GM12878 (cell line): ENCODE results near the gene TMEM171. TPM values are rescaled to one million over a fixed set of nuclear protein-coding genes. Genes with fewer than 3 reads are reported as not detected.

Experiments used
- ATAC-seq: fragments of 200-7000 bp; cut with Tn5 transposase; 3 replicates; pipeline ENCODE4 v1.9.1; 2020; ENCODE audit warnings: mild to moderate bottlenecking, moderate library complexity
- BruUV-seq: library from RNA; stranded (reverse); fragments of 400-500 nt; replicated peaks from 2 replicates; lab custom pipeline; 2021; lab: Mats Ljungman, UMichigan
- CTCF ChIA-PET: fragments of 300-600 bp; sonication (Branson Sonifier 250); formaldehyde crosslinking; extraction: SDS; loops from one replicate; lab custom pipeline; 2021; ENCODE audit warnings: inconsistent platforms; lab: Yijun Ruan, JAX
- POLR2A ChIA-PET: fragments of 350-600 bp; formaldehyde crosslinking; extraction: SDS; loops from one replicate; lab custom pipeline; 2021; ENCODE audit warnings: inconsistent platforms; lab: Charles Lee
- RAD21 ChIA-PET: fragments of 300-600 bp; sonication (Branson Sonifier 250); formaldehyde crosslinking; loops from one replicate; lab custom pipeline; 2023; ENCODE audit warnings: antibody characterized with exemption; ENCODE audit not compliant: unreplicated experiment; lab: Charles Lee
- SMC1A ChIA-PET: fragments of 300-600 bp; sonication (Branson Sonifier 250); formaldehyde crosslinking; loops from one replicate; lab custom pipeline; 2023; ENCODE audit not compliant: unreplicated experiment, uncharacterized antibody; lab: Charles Lee
- DNase-seq: peaks from one replicate; pipeline ENCODE4 v3.0.0-alpha.2; 2011; ENCODE audit warnings: low read depth, low spot score
- FAIRE-seq: peaks from 3 replicates; lab custom pipeline; 2011; peaks lifted over from hg19 to GRCh38; lab: Jason Lieb, UNC
- H2AFZ ChIP-seq: 2 replicates; pipeline ENCODE4 v1.6.0; 2011; ENCODE audit warnings: low read depth, low read length, control low read depth; ENCODE audit not compliant: control insufficient read depth
- H3K27ac ChIP-seq: 2 replicates; pipeline ENCODE4 v1.5.1; 2011; ENCODE audit warnings: control low read depth; ENCODE audit not compliant: control insufficient read depth, insufficient read depth
- H3K27me3 ChIP-seq, 2 experiments: replicated peaks in 1 of 2; 2 replicates each; pipeline versions ENCODE4 v1.6.0 to v1.6.1; 2011; ENCODE audit warnings: low read length in 1 of 2; ENCODE audit not compliant: control insufficient read depth in 2 of 2, insufficient read depth in 2 of 2
- H3K36me3 ChIP-seq, 2 experiments: 2 replicates each; pipeline ENCODE4 v1.5.1; 2011; ENCODE audit warnings: low read length in 1 of 2; ENCODE audit not compliant: control insufficient read depth in 2 of 2, insufficient read depth in 2 of 2
- H3K4me1 ChIP-seq: 2 replicates; pipeline ENCODE4 v1.6.1; 2011; ENCODE audit warnings: mild to moderate bottlenecking, low read length, moderate library complexity, mixed read lengths; ENCODE audit not compliant: control insufficient read depth, insufficient read depth
- H3K4me2 ChIP-seq: 2 replicates; pipeline ENCODE4 v1.6.0; 2011; ENCODE audit warnings: control low read depth; ENCODE audit not compliant: control insufficient read depth, insufficient read depth
- H3K4me3 ChIP-seq: fragments of 200-600 bp; sonication (generic); 2 replicates; pipeline ENCODE4 v1.5.1; 2016
- H3K79me2 ChIP-seq: 2 replicates; pipeline ENCODE4 v1.6.0; 2011; ENCODE audit warnings: low read length; ENCODE audit not compliant: control insufficient read depth, insufficient read depth
- H3K9ac ChIP-seq: 2 replicates; pipeline ENCODE4 v1.8.0; 2011; ENCODE audit warnings: low read length, control low read depth, mixed read lengths; ENCODE audit not compliant: control insufficient read depth, insufficient read depth
- H3K9me3 ChIP-seq: replicated peaks from 3 replicates; pipeline ENCODE4 v1.5.1; 2011; ENCODE audit warnings: mild to moderate bottlenecking, low read length; ENCODE audit not compliant: control insufficient read depth, insufficient read depth
- H4K20me1 ChIP-seq: 2 replicates; pipeline ENCODE4 v1.6.0; 2011; ENCODE audit not compliant: control insufficient read depth, insufficient read depth
- CHD2 ChIP-seq: IDR thresholded peaks from 2 replicates; pipeline ENCODE4 v1.6.1; 2011; ENCODE audit warnings: low read depth, low read length, improper control_type of control experiment, borderline replicate concordance
- CREB1 ChIP-seq: IDR thresholded peaks from 2 replicates; pipeline ENCODE4 v1.6.1; 2012; ENCODE audit warnings: low read depth, mild to moderate bottlenecking, inconsistent platforms
- DPF2 ChIP-seq: fragments of 450-650 bp; IDR thresholded peaks from 2 replicates; pipeline ENCODE4 v1.6.1; 2017; ENCODE audit warnings: mild to moderate bottlenecking
- HDGF ChIP-seq: fragments of 450-650 bp; IDR thresholded peaks from 2 replicates; pipeline ENCODE4 v1.6.1; 2016; ENCODE audit warnings: antibody characterized with exemption
- IKZF2 ChIP-seq, 2 experiments: fragments of 450-650 bp; IDR thresholded peaks; 2 replicates each; pipeline ENCODE4 v1.6.1; 2017; ENCODE audit warnings: mild to moderate bottlenecking in 2 of 2, moderate library complexity in 2 of 2
- IRF3 ChIP-seq: fragments of 450-650 bp; IDR thresholded peaks from 2 replicates; pipeline ENCODE4 v1.6.1; 2014; ENCODE audit warnings: mild to moderate bottlenecking
- JUNB ChIP-seq: IDR thresholded peaks from 2 replicates; pipeline ENCODE4 v1.6.1; 2016; ENCODE audit warnings: antibody characterized with exemption, mild to moderate bottlenecking
- JUND ChIP-seq: IDR thresholded peaks from 2 replicates; pipeline ENCODE4 v1.6.1; 2012; ENCODE audit warnings: low read depth, mild to moderate bottlenecking, low read length, improper control_type of control experiment, moderate library complexity
- RAD51 ChIP-seq: fragments of 450-650 bp; IDR thresholded peaks from 2 replicates; pipeline ENCODE4 v1.6.1; 2016; ENCODE audit warnings: moderate library complexity, mild to moderate bottlenecking, inconsistent platforms
- SMARCA5 ChIP-seq: fragments of 450-650 bp; IDR thresholded peaks from 2 replicates; pipeline ENCODE4 v1.6.1; 2017; ENCODE audit warnings: mild to moderate bottlenecking
- SPI1 ChIP-seq: IDR thresholded peaks from 2 replicates; pipeline ENCODE4 v1.6.1; 2011; ENCODE audit warnings: low read depth, mild to moderate bottlenecking, low read length, moderate library complexity, borderline replicate concordance; ENCODE audit not compliant: insufficient read depth
- STAT1 ChIP-seq: fragments of 450-650 bp; conservative IDR thresholded peaks from 2 replicates; pipeline ENCODE4 v1.6.1; 2014; ENCODE audit warnings: antibody characterized with exemption, mild to moderate bottlenecking
- TCF12 ChIP-seq: IDR thresholded peaks from 2 replicates; pipeline ENCODE4 v1.6.1; 2011; ENCODE audit warnings: low read depth, mild to moderate bottlenecking, low read length
- TCF3 ChIP-seq: IDR thresholded peaks from 2 replicates; pipeline ENCODE4 v1.6.1; 2012; ENCODE audit warnings: low read depth, mild to moderate bottlenecking, low read length, borderline replicate concordance; ENCODE audit not compliant: insufficient read depth
- ZNF384 ChIP-seq: IDR thresholded peaks from 2 replicates; pipeline ENCODE4 v1.6.1; 2012; ENCODE audit warnings: low read depth, mild to moderate bottlenecking, low read length, improper control_type of control experiment, borderline replicate concordance
- WGBS: methylation state at CpG from one replicate; pipeline ENCODE4 v1.1.6; 2016; ENCODE audit warnings: low lambda C conversion rate; ENCODE audit not compliant: insufficient replicate concordance, insufficient coverage; ENCODE audit errors: missing lambda C conversion rate; 5-methylcytosine and 5-hydroxymethylcytosine counted together
- in situ Hi-C: fragments of 300-500 bp; cut with MboI; formaldehyde crosslinking; loops from 9 replicates; pipeline ENCODE4 v1.14.3; 2018; ENCODE audit warnings: mixed read lengths
- intact Hi-C: fragments of 100-400 bp; cut with micrococcal nuclease; formaldehyde crosslinking; loops from one replicate; pipeline ENCODE4 v1.14.2; 2022; ENCODE audit not compliant: unreplicated experiment
- polyA plus RNA-seq, 11 experiments: library from polyadenylated mRNA; depleted of rRNA in 4 of 11; unstranded in 6 of 11; stranded (reverse) in 5 of 11; fragments of >200 nt; fragmentation: Nextera tagmentation in 4 of 11; fragmentation: Illumina TruSeq in 1 of 11; extraction: Ambion mirVana in 4 of 11; extraction: Trizol in 1 of 11; gene quantifications; 1 replicate in 1 of 11; 2 replicates in 10 of 11; pipeline versions ENCODE4 v1.2.1 to v1.2.3, GENCODE V29; 2011 to 2016; ENCODE audit warnings: inconsistent platforms in 2 of 11, missing spikeins in 2 of 11, low read depth in 1 of 11
- total RNA-seq, 4 experiments: library from RNA; depleted of rRNA in 3 of 4; stranded (reverse); fragments of >200 nt in 3 of 4; fragmentation: Illumina TruSeq in 1 of 4; extraction: Trizol in 1 of 4; gene quantifications; 2 replicates each; pipeline versions ENCODE4 v1.2.1 to v1.2.3, GENCODE V29; 2013 to 2021
- TF ChIP-seq, protein P1 (sequence below): fragments of 450-650 bp; conservative IDR thresholded peaks from 2 replicates; pipeline ENCODE4 v1.6.1; 2017; ENCODE audit warnings: mild to moderate bottlenecking, moderate library complexity
- TF ChIP-seq, protein P2 (sequence below): fragments of 450-650 bp; IDR thresholded peaks from 2 replicates; pipeline ENCODE4 v1.6.1; 2018; ENCODE audit warnings: mild to moderate bottlenecking, low read depth, moderate library complexity; ENCODE audit not compliant: partially characterized antibody
- TF ChIP-seq, protein P3 (sequence below): fragments of 450-650 bp; formaldehyde crosslinking; IDR thresholded peaks from 2 replicates; pipeline ENCODE4 v1.4.0; 2022; ENCODE audit warnings: mild to moderate bottlenecking, moderate library complexity

Gene TMEM171
- total and polyA plus RNA-seq, 10 of the 15 experiments (the other 5 are each of a cell fraction or from before 2014, with no cell fraction given), result not detected

DNA sequence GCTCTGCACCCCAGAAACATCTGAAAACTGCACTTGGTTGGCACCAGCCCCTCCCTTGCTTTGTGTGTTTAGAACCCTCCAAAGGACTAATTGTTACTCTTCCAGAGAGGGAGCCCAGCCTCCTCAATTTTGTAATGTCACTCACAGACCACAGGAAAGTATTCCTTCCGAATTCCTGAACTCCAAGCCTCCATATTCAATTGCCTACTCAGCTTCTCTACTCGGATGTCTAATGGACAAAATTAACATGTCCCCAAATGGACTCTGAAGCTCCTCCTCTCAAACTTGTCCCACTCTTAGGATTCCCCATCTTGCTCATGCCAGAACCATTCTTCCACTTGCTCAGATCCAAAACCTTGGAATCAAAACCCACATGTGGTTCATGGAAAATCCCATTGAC is 3.9 kb upstream of the TMEM171 start:
- no peak overlapping the region for H3K4me3 ChIP-seq
- DNase-seq (no peak), ATAC-seq (no peak), FAIRE-seq (no peak)
- intact Hi-C loops (no loop called here), in situ Hi-C loops (no loop called here)
- H3K9ac ChIP-seq, result no peak overlapping the region
- BruUV-seq, result no TSS peak
- no peaks in the 10 kb centered on the region for H4K20me1 ChIP-seq
- no peaks in the 10 kb centered on the region for H3K9me3 ChIP-seq
- 7% methylated on average over 2 of the region's 2 CpGs for WGBS
- POLR2A ChIA-PET, result no interaction called here
- no peaks in the 10 kb centered on the region for H3K36me3 ChIP-seq
- no peaks in the 10 kb centered on the region for H3K79me2 ChIP-seq
- H2AFZ ChIP-seq, result no peak overlapping the region
- RAD21 ChIA-PET, result no interaction called here
- H3K27me3 ChIP-seq, result peaks cover 7 to 9% of the 10 kb centered on the region in 2 experiments
- no peaks in the 10 kb centered on the region for H3K4me1 ChIP-seq
- SMC1A ChIA-PET, result no interaction called here
- CTCF ChIA-PET, result no interaction called here
- H3K4me2 ChIP-seq, result no peak overlapping the region
- H3K27ac ChIP-seq, result no peak overlapping the region
- no peak for TF ChIP-seq DPF2
- no peak for TF ChIP-seq SMARCA5
- TF ChIP-seq, protein P1, sequence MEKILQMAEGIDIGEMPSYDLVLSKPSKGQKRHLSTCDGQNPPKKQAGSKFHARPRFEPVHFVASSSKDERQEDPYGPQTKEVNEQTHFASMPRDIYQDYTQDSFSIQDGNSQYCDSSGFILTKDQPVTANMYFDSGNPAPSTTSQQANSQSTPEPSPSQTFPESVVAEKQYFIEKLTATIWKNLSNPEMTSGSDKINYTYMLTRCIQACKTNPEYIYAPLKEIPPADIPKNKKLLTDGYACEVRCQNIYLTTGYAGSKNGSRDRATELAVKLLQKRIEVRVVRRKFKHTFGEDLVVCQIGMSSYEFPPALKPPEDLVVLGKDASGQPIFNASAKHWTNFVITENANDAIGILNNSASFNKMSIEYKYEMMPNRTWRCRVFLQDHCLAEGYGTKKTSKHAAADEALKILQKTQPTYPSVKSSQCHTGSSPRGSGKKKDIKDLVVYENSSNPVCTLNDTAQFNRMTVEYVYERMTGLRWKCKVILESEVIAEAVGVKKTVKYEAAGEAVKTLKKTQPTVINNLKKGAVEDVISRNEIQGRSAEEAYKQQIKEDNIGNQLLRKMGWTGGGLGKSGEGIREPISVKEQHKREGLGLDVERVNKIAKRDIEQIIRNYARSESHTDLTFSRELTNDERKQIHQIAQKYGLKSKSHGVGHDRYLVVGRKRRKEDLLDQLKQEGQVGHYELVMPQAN, result no peak
- TF ChIP-seq JUND, result no peak
- TF ChIP-seq IKZF2 (IDR thresholded peaks at IDR 0.05), result no peak
- TF ChIP-seq, protein P2, sequence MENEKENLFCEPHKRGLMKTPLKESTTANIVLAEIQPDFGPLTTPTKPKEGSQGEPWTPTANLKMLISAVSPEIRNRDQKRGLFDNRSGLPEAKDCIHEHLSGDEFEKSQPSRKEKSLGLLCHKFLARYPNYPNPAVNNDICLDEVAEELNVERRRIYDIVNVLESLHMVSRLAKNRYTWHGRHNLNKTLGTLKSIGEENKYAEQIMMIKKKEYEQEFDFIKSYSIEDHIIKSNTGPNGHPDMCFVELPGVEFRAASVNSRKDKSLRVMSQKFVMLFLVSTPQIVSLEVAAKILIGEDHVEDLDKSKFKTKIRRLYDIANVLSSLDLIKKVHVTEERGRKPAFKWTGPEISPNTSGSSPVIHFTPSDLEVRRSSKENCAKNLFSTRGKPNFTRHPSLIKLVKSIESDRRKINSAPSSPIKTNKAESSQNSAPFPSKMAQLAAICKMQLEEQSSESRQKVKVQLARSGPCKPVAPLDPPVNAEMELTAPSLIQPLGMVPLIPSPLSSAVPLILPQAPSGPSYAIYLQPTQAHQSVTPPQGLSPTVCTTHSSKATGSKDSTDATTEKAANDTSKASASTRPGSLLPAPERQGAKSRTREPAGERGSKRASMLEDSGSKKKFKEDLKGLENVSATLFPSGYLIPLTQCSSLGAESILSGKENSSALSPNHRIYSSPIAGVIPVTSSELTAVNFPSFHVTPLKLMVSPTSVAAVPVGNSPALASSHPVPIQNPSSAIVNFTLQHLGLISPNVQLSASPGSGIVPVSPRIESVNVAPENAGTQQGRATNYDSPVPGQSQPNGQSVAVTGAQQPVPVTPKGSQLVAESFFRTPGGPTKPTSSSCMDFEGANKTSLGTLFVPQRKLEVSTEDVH, result no peak
- TF ChIP-seq, protein P3, sequence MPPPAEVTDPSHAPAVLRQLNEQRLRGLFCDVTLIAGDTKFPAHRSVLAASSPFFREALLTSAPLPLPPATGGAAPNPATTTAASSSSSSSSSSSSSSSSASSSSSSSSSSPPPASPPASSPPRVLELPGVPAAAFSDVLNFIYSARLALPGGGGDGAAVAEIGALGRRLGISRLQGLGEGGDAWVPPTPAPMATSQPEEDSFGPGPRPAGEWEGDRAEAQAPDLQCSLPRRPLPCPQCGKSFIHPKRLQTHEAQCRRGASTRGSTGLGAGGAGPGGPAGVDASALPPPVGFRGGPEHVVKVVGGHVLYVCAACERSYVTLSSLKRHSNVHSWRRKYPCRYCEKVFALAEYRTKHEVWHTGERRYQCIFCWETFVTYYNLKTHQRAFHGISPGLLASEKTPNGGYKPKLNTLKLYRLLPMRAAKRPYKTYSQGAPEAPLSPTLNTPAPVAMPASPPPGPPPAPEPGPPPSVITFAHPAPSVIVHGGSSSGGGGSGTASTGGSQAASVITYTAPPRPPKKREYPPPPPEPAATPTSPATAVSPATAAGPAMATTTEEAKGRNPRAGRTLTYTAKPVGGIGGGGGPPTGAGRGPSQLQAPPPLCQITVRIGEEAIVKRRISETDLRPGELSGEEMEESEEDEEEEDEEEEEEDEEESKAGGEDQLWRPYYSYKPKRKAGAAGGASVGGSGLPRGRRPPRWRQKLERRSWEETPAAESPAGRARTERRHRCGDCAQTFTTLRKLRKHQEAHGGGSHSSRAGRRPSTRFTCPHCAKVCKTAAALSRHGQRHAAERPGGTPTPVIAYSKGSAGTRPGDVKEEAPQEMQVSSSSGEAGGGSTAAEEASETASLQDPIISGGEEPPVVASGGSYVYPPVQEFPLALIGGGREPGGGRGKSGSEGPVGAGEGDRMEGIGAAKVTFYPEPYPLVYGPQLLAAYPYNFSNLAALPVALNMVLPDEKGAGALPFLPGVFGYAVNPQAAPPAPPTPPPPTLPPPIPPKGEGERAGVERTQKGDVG (CRISPR knock-in tag), result no peak
- TF ChIP-seq STAT1, result no peak
- TF ChIP-seq HDGF, result no peak
- no peak for TF ChIP-seq CREB1
- no peak for TF ChIP-seq SPI1
- no peak for TF ChIP-seq TCF3
- no peak for TF ChIP-seq TCF12
- TF ChIP-seq JUNB, result no peak
- no peak for TF ChIP-seq IRF3
- no peak for TF ChIP-seq RAD51
- no peak for TF ChIP-seq ZNF384
- no peak for TF ChIP-seq CHD2
